Suprapubic skin (tissue), 4 donors: ENCODE data around the gene ETV6. TPM values are rescaled to one million over a fixed set of nuclear protein-coding genes. Genes with fewer than 3 reads are reported as not detected.

ENCODE experiments used
- DNase-seq, 2 donors: peaks; one replicate each; pipeline ENCODE4 v3.0.0-alpha.2; 2019; ENCODE audit warnings: low spot score in 2 of 2
- H3K27ac ChIP-seq: fragments of 200-600 bp; sonication (generic); one replicate; pipeline ENCODE4 v1.5.1; 2019
- H3K27me3 ChIP-seq: fragments of 200-600 bp; sonication (generic); one replicate; pipeline ENCODE4 v1.5.1; 2019
- H3K36me3 ChIP-seq: fragments of 200-600 bp; sonication (generic); one replicate; pipeline ENCODE4 v1.5.1; 2019
- H3K4me1 ChIP-seq: fragments of 200-600 bp; sonication (generic); one replicate; pipeline ENCODE4 v1.5.1; 2019
- H3K4me3 ChIP-seq: fragments of 200-600 bp; sonication (generic); one replicate; pipeline ENCODE4 v1.5.1; 2019; ENCODE audit warnings: mild to moderate bottlenecking
- H3K9me3 ChIP-seq: fragments of 200-600 bp; sonication (generic); one replicate; pipeline ENCODE4 v1.5.1; 2019
- EP300 ChIP-seq: sonication (generic); formaldehyde crosslinking; IDR thresholded peaks from one replicate; pipeline ENCODE4 v1.6.1; 2017; ENCODE audit warnings: antibody characterized with exemption
- POLR2A ChIP-seq, 2 donors: fragments of 450-650 bp; IDR thresholded peaks; one replicate each; pipeline ENCODE4 v1.6.1; 2017; ENCODE audit warnings: antibody characterized with exemption in 2 of 2, mild to moderate bottlenecking in 2 of 2, moderate library complexity in 2 of 2
- POLR2AphosphoS5 ChIP-seq, 3 donors: sonication (generic); formaldehyde crosslinking; IDR thresholded peaks; one replicate each; pipeline ENCODE4 v1.6.1; 2017; ENCODE audit warnings: antibody characterized with exemption in 3 of 3
- WGBS: methylation state at CpG from one replicate; pipeline ENCODE4 v1.1.5; 2018; 5-methylcytosine and 5-hydroxymethylcytosine counted together
- total RNA-seq, 4 donors: library from RNA; depleted of rRNA; stranded (reverse); fragments of >200 nt; gene quantifications; one replicate each; pipeline ENCODE4 v1.1.0, GENCODE V29; 2016
- TF ChIP-seq, protein P1 (sequence below), 2 donors: fragments of 200-600 bp in 1 of 2; fragments of 450-650 bp in 1 of 2; sonication (generic) in 1 of 2; IDR thresholded peaks; one replicate each; pipeline ENCODE4 v1.5.1; 2016 to 2019; ENCODE audit warnings: antibody characterized with exemption in 2 of 2, mild to moderate bottlenecking in 1 of 2, moderate library complexity in 1 of 2

Gene ETV6
- total RNA-seq, 4 donors from 2014 or later, result 16.9 to 41.4 (median 25.1) TPM

DNA sequence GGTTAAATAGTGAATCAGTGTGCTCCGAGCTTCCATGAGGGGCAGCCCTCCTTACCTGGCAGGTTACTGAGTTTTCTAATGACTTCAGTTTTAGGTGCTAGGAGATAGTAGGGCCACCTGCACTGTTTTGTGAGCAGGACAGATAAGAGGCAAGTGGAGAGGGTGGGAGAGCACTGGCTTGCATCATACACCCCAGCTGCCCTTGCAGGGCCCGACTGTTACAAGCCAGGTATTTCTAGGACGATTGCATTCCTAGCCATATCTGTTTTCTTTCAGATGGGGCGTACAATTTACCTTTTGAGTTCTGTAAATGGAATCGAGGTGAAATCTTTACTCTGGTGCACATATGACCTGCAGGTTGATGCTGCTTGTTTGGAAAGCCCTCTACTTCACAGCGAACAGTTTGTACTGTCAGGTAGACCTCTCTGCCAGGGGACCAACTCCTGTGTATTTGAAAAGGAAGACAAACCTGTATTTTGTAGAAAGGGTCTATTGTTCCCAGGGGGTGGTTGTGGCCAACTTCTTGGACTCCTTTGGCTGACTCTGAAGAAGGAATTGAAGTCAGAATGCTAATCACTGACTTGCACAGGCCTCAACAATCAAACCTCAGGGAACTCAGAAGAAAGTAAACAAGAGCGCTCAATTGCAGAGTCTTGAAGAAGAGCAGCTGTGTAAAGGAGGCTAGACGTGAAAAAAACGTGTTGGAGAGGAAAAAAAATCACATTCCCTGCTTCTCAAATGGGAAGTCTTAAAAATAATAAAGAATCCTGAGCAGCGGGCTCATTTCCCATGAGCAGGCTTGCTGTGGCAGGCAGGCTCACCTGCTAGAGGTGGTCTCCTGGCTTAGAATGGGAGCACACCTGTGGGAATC, 57.3 kb downstream of the ETV6 start:
- no peaks in the 10 kb centered on the region for H3K27me3 ChIP-seq
- no peak overlapping the region for H3K4me3 ChIP-seq
- H3K36me3 ChIP-seq, result no peaks in the 10 kb centered on the region
- no peak for DNase-seq
- peaks cover 40% of the 10 kb centered on the region for H3K4me1 ChIP-seq
- H3K9me3 ChIP-seq, result no peaks in the 10 kb centered on the region
- WGBS, result 67% methylated on average over 10 of the region's 10 CpGs
- TF ChIP-seq, protein P1, sequence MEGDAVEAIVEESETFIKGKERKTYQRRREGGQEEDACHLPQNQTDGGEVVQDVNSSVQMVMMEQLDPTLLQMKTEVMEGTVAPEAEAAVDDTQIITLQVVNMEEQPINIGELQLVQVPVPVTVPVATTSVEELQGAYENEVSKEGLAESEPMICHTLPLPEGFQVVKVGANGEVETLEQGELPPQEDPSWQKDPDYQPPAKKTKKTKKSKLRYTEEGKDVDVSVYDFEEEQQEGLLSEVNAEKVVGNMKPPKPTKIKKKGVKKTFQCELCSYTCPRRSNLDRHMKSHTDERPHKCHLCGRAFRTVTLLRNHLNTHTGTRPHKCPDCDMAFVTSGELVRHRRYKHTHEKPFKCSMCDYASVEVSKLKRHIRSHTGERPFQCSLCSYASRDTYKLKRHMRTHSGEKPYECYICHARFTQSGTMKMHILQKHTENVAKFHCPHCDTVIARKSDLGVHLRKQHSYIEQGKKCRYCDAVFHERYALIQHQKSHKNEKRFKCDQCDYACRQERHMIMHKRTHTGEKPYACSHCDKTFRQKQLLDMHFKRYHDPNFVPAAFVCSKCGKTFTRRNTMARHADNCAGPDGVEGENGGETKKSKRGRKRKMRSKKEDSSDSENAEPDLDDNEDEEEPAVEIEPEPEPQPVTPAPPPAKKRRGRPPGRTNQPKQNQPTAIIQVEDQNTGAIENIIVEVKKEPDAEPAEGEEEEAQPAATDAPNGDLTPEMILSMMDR (IDR thresholded peaks at IDR 0.05), result no peak
- TF ChIP-seq EP300 (no peak), POLR2AphosphoS5 (IDR thresholded peaks at IDR 0.05) (no peak), POLR2A (IDR thresholded peaks at IDR 0.05) (no peak)
- H3K27ac ChIP-seq, result peak overlapping the region; percentile 75

DNA sequence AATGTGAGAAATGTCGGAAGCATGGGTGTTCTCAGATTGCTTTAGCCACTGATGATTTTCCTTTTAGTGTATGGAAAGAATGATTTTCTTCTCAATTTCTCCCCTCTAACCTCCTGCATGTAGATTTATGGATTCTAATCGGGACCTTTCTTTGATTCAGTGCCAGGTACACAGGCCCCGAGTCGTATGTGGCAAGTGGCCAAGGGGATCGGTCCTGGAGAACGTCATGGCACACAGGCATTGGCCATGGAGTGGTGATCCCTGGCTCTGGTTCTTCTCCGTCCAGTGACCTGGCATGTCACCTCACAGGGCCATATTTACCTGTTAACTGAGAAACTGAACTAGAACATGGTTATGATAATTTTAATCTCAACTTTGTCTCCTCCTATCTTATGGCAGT, 58.1 kb downstream of the ETV6 start:
- no peak overlapping the region for H3K4me3 ChIP-seq
- no peak for DNase-seq
- no peaks in the 10 kb centered on the region for H3K36me3 ChIP-seq
- peak overlapping the region; percentile 75 for H3K27ac ChIP-seq
- no peak for TF ChIP-seq POLR2AphosphoS5 (IDR thresholded peaks at IDR 0.05)
- TF ChIP-seq, protein P1 (IDR thresholded peaks at IDR 0.05), result no peak
- TF ChIP-seq EP300, result no peak
- TF ChIP-seq POLR2A (IDR thresholded peaks at IDR 0.05), result no peak
- H3K9me3 ChIP-seq, result no peaks in the 10 kb centered on the region
- WGBS, result 42% methylated on average over 7 of the region's 7 CpGs
- H3K4me1 ChIP-seq, result peaks cover 41% of the 10 kb centered on the region
- no peaks in the 10 kb centered on the region for H3K27me3 ChIP-seq

DNA sequence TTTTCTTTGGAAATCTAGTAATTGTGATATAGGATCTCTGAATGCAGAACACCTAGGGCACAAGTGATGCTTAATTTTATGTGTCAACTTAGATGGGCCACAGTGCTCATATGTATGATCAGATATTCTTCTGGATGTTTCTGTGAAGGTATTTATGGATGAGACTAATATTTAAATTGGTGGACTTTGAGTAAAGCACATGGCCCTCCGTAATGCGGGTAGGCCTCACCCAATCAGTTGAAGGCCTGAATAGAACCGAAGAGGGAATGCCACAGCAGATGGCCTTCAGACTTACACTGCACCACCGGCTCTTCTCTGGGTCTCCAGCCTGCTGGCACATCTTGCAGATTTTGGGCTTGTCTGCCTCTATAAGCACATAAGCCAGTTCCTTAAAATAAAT, 60.0 kb downstream of the ETV6 start:
- Histone ChIP-seq H3K27me3 (no peaks in the 10 kb centered on the region), H3K27ac (no peak overlapping the region), H3K9me3 (no peaks in the 10 kb centered on the region), H3K4me1 (peaks cover 41% of the 10 kb centered on the region), H3K4me3 (no peak overlapping the region), H3K36me3 (no peaks in the 10 kb centered on the region)
- TF ChIP-seq POLR2AphosphoS5 (IDR thresholded peaks at IDR 0.05), result no peak
- TF ChIP-seq, protein P1 (IDR thresholded peaks at IDR 0.05), result no peak
- TF ChIP-seq POLR2A (IDR thresholded peaks at IDR 0.05), result no peak
- no peak for TF ChIP-seq EP300
- 100% methylated on average over 4 of the region's 4 CpGs for WGBS
- DNase-seq, result no peak

DNA sequence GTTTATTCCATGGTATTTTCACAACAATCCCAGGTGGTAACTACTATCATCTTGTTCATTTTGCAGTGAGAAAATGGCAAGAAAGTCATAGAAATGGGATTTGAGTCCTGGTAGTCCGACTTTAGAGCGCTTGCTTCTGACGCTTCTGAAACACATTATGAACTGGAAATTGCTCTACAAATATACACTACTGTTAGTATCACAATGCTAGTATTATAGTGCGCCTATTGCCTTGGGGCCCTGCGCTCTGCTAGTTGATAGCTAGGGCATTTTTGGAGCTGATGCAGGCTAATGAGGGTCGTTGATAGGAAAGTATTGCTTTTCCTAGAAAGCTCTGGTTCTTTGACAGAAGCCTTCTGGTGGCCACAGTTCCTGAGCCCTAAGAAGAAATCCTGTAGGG, 61.0 kb downstream of the ETV6 start:
- no peak for TF ChIP-seq POLR2A (IDR thresholded peaks at IDR 0.05)
- no peak for TF ChIP-seq EP300
- TF ChIP-seq POLR2AphosphoS5 (IDR thresholded peaks at IDR 0.05), result no peak
- TF ChIP-seq, protein P1 (IDR thresholded peaks at IDR 0.05), result no peak
- H3K4me3 ChIP-seq, result no peak overlapping the region
- H3K36me3 ChIP-seq, result no peaks in the 10 kb centered on the region
- H3K4me1 ChIP-seq, result peaks cover 34% of the 10 kb centered on the region
- H3K9me3 ChIP-seq, result no peaks in the 10 kb centered on the region
- H3K27ac ChIP-seq, result no peak overlapping the region
- no peak for DNase-seq
- 89% methylated on average over 6 of the region's 6 CpGs for WGBS
- H3K27me3 ChIP-seq, result no peaks in the 10 kb centered on the region

DNA sequence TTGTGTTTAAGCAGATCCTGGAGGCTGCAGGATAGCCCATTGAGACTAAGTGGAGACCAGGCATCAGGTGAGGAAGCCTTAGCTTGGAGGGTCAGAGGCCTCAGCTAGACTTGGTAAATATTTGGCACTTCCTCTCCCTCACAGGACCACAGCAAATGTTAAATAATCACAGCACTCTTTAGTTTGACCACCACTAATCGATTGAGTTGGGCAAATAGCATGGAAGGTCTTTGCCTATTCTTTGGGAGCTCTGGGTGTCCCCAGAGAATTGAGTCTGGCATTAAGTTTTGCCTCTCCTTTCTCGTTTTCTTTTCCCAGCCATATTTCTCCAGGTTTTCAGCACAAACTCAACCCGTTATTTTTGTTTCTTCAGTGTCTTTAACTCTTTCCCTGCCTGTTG, 61.4 kb downstream of the ETV6 start:
- H3K27ac ChIP-seq, result peak overlapping the region; percentile 27
- 52% methylated on average over 3 of the region's 3 CpGs for WGBS

More for the DNA sequence above, 61.4 kb downstream of the ETV6 start:
- Histone ChIP-seq H3K9me3 (no peaks in the 10 kb centered on the region), H3K27me3 (no peaks in the 10 kb centered on the region), H3K4me1 (peaks cover 31% of the 10 kb centered on the region), H3K4me3 (no peak overlapping the region), H3K36me3 (no peaks in the 10 kb centered on the region)
- no peak for DNase-seq
- no peak for TF ChIP-seq EP300
- TF ChIP-seq POLR2A (IDR thresholded peaks at IDR 0.05), result no peak
- no peak for TF ChIP-seq POLR2AphosphoS5 (IDR thresholded peaks at IDR 0.05)
- TF ChIP-seq, protein P1 (IDR thresholded peaks at IDR 0.05), result no peak
